Liver (tissue), 9 donors: ENCODE data around the gene RFX8. TPM values are rescaled to one million over a fixed set of nuclear protein-coding genes. Genes with fewer than 3 reads are reported as not detected.

Experiments used
- DNase-seq: peaks from one replicate; pipeline ENCODE4 v3.0.0-alpha.2; 2017; ENCODE audit warnings: low spot score
- H3K27ac ChIP-seq, 2 donors: one replicate each; pipeline ENCODE4 v1.7.0; 2013; ENCODE audit warnings: inconsistent platforms in 2 of 2, low read length in 2 of 2, control low read depth in 1 of 2, low read depth in 1 of 2, mild to moderate bottlenecking in 1 of 2
- H3K27me3 ChIP-seq, 4 donors: one replicate each; pipeline versions ENCODE4 v1.6.1 to v1.7.0; 2013; ENCODE audit warnings: low read length in 3 of 4, inconsistent platforms in 1 of 4, mild to moderate bottlenecking in 1 of 4, moderate library complexity in 1 of 4; ENCODE audit not compliant: control insufficient read depth in 4 of 4, insufficient read depth in 4 of 4
- H3K36me3 ChIP-seq, 4 donors: one replicate each; pipeline versions ENCODE4 v1.6.1 to v1.7.0; 2013; ENCODE audit warnings: low read length in 3 of 4, mild to moderate bottlenecking in 3 of 4, low read depth in 1 of 4, moderate library complexity in 1 of 4; ENCODE audit not compliant: control insufficient read depth in 4 of 4, insufficient read depth in 3 of 4
- H3K4me1 ChIP-seq, 4 donors: one replicate each; pipeline versions ENCODE4 v1.6.1 to v1.7.0; 2013; ENCODE audit warnings: low read length in 3 of 4, mild to moderate bottlenecking in 3 of 4, moderate library complexity in 1 of 4; ENCODE audit not compliant: control insufficient read depth in 4 of 4, insufficient read depth in 4 of 4
- H3K4me3 ChIP-seq, 3 donors: one replicate each; pipeline versions ENCODE4 v1.6.1 to v1.7.0; 2013; ENCODE audit warnings: low read length in 3 of 3, control low read depth in 1 of 3, low read depth in 1 of 3, mild to moderate bottlenecking in 1 of 3
- H3K9ac ChIP-seq, 2 donors: one replicate each; pipeline ENCODE4 v1.7.0; 2013; ENCODE audit warnings: low read length in 2 of 2, mild to moderate bottlenecking in 2 of 2, moderate library complexity in 2 of 2, control low read depth in 1 of 2, low read depth in 1 of 2
- H3K9me3 ChIP-seq, 4 donors: one replicate each; pipeline versions ENCODE4 v1.6.1 to v1.7.0; 2013; ENCODE audit warnings: low read length in 3 of 4; ENCODE audit not compliant: control insufficient read depth in 4 of 4
- EGR1 ChIP-seq, 2 donors: IDR thresholded peaks; 2 replicates each; pipeline ENCODE4 v1.6.1; 2016 to 2018; ENCODE audit warnings: antibody characterized with exemption in 2 of 2, low read depth in 2 of 2
- FOXA1 ChIP-seq: IDR thresholded peaks from 2 replicates; pipeline ENCODE4 v1.6.1; 2016; ENCODE audit warnings: antibody characterized with exemption
- FOXA2 ChIP-seq: IDR thresholded peaks from 2 replicates; pipeline ENCODE4 v1.6.1; 2016; ENCODE audit warnings: antibody characterized with exemption
- GABPA ChIP-seq, 2 donors: IDR thresholded peaks in 1 of 2; conservative IDR thresholded peaks in 1 of 2; 2 replicates each; pipeline ENCODE4 v1.6.1; 2016; ENCODE audit warnings: antibody characterized with exemption in 2 of 2, mild to moderate bottlenecking in 1 of 2, moderate library complexity in 1 of 2
- HNF4A ChIP-seq, 2 donors: conservative IDR thresholded peaks; 2 replicates each; pipeline ENCODE4 v1.6.1; 2016; ENCODE audit warnings: antibody characterized with exemption in 2 of 2, mild to moderate bottlenecking in 2 of 2
- HNF4G ChIP-seq: IDR thresholded peaks from 2 replicates; pipeline ENCODE4 v1.6.1; 2016; ENCODE audit warnings: antibody characterized with exemption
- JUND ChIP-seq, 2 donors: IDR thresholded peaks; 2 replicates each; pipeline ENCODE4 v1.6.1; 2016; ENCODE audit warnings: antibody characterized with exemption in 2 of 2
- NR2F2 ChIP-seq: IDR thresholded peaks from 2 replicates; pipeline ENCODE4 v1.6.1; 2016; ENCODE audit warnings: antibody characterized with exemption
- RAD21 ChIP-seq, 2 donors: IDR thresholded peaks; 2 replicates each; pipeline ENCODE4 v1.6.1; 2016; ENCODE audit warnings: antibody characterized with exemption in 2 of 2, mild to moderate bottlenecking in 2 of 2
- RXRA ChIP-seq, 2 donors: IDR thresholded peaks; 2 replicates each; pipeline ENCODE4 v1.6.1; 2017 to 2018; ENCODE audit warnings: antibody characterized with exemption in 2 of 2, mild to moderate bottlenecking in 1 of 2
- SP1 ChIP-seq: IDR thresholded peaks from 2 replicates; pipeline ENCODE4 v1.6.1; 2018; ENCODE audit warnings: antibody characterized with exemption, mild to moderate bottlenecking
- TAF1 ChIP-seq: conservative IDR thresholded peaks from 2 replicates; pipeline ENCODE4 v1.6.1; 2016; ENCODE audit warnings: antibody characterized with exemption, mild to moderate bottlenecking
- YY1 ChIP-seq: IDR thresholded peaks from 2 replicates; pipeline ENCODE4 v1.6.1; 2016; ENCODE audit warnings: antibody characterized with exemption, mild to moderate bottlenecking
- WGBS: extraction: QIAGEN DNeasy Blood & Tissue Kit; methylation state at CpG from one replicate; pipeline ENCODE4 v1.1.7; 2013; 5-methylcytosine and 5-hydroxymethylcytosine counted together
- polyA plus RNA-seq, 2 donors: library from polyadenylated mRNA; stranded (reverse) in 1 of 2; unstranded in 1 of 2; fragments of 200-250 nt in 1 of 2; fragments of >200 nt in 1 of 2; fragmentation: Nextera tagmentation in 1 of 2; extraction: Ambion mirVana in 1 of 2; gene quantifications; one replicate each; pipeline versions ENCODE4 v1.2.1 to v1.2.3, GENCODE V29; 2013 to 2015
- total RNA-seq, 2 donors: library from RNA; depleted of rRNA; stranded (reverse); fragments of >200 nt; gene quantifications; one replicate each; pipeline ENCODE4 v1.2.3, GENCODE V29; 2014
- TF ChIP-seq, protein P1 (sequence below): IDR thresholded peaks from 2 replicates; pipeline ENCODE4 v1.6.1; 2016; ENCODE audit warnings: antibody characterized with exemption
- TF ChIP-seq, protein P2 (sequence below): IDR thresholded peaks from 2 replicates; pipeline ENCODE4 v1.6.1; 2016; ENCODE audit warnings: antibody characterized with exemption
- TF ChIP-seq, protein P3 (sequence below): IDR thresholded peaks from 2 replicates; pipeline ENCODE4 v1.6.1; 2016; ENCODE audit warnings: antibody characterized with exemption
- TF ChIP-seq, protein P4 (sequence below): fragments of 150-350 bp; IDR thresholded peaks from 2 replicates; pipeline ENCODE4 v1.5.1; 2017; ENCODE audit warnings: improper control_type of control experiment, low read depth, low read length; ENCODE audit not compliant: missing input control
- donor health status: healthy.
- donor health status: healthy.
- donor health status: healthy.
- donor health status: healthy.
- donor health status: healthy.

RFX8 gene
- total and polyA plus RNA-seq, 4 donors = 0.08 to 0.09 (median 0.09) TPM; not detected in 1

DNA sequence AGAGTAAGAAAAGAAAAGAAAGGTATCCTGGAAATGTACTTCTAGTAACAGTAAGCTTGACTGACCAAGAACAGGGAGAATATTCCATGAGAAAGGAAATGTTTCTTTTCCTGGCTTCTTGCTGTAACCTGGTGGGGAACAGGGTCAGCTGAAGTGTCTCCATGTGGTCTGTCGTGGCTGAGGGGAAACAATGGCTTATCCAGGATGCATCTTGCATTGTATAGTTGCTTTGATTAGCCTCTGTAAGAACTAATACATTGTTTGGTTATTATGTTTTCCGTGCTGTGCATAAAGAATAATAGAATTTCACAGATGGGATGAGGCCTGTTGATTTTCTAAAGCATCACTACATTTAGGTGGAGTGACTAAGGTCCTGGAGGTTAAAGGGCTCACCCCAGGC is 92.5 kb downstream of the RFX8 start:
- no peaks in the 10 kb centered on the region for H3K9me3 ChIP-seq
- WGBS = 86% methylated on average over 2 of the region's 2 CpGs
- H3K9ac ChIP-seq = no peak overlapping the region
- no peak for DNase-seq
- peaks cover 0 to 2% (median 0%) of the 10 kb centered on the region in 4 donors for H3K27me3 ChIP-seq
- peaks cover 4 to 11% (median 8%) of the 10 kb centered on the region in 4 donors for H3K4me1 ChIP-seq
- H3K36me3 ChIP-seq = no peaks in the 10 kb centered on the region
- H3K27ac ChIP-seq = no peak overlapping the region
- TF ChIP-seq, protein P1, sequence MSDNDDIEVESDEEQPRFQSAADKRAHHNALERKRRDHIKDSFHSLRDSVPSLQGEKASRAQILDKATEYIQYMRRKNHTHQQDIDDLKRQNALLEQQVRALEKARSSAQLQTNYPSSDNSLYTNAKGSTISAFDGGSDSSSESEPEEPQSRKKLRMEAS = no peak
- no peak for TF ChIP-seq SP1
- TF ChIP-seq RXRA (IDR thresholded peaks at IDR 0.05) = no peak
- TF ChIP-seq, protein P2, sequence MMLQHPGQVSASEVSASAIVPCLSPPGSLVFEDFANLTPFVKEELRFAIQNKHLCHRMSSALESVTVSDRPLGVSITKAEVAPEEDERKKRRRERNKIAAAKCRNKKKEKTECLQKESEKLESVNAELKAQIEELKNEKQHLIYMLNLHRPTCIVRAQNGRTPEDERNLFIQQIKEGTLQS = no peak
- TF ChIP-seq HNF4A (conservative IDR thresholded peaks at IDR 0.05) = no peak
- no peak for TF ChIP-seq JUND (IDR thresholded peaks at IDR 0.05)
- TF ChIP-seq GABPA (IDR thresholded peaks at IDR 0.05 in 1 of 2, conservative IDR thresholded peaks at IDR 0.05 in 1 of 2) = no peak
- TF ChIP-seq YY1 = no peak
- TF ChIP-seq NR2F2 = no peak
- no peak for TF ChIP-seq RAD21 (IDR thresholded peaks at IDR 0.05)
- no peak for TF ChIP-seq TAF1
- no peak for TF ChIP-seq EGR1 (IDR thresholded peaks at IDR 0.05; ENCODE audit: low read depth in 2 of 2)
- no peak overlapping the region for H3K4me3 ChIP-seq

DNA sequence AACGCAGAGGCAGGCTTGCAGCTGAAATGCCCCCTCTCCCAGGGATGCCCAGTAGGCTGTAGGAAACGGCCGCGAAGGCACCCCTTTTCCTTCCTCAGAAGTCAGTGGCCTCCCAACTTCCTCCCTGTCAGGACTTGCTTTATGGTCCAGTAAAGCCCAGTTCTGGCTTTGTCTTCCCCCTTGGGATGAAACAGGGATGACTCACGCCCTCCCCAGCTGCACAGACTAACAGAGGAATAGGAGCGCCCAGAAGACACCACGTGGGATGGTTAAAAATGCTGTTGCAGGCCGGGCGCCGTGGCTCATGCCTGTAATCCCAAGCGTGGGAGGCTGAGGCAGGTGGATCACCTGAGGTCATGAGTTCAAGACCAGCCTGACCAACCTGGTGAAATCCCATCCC is 94.5 kb downstream of the RFX8 start:
- Histone ChIP-seq H3K4me1 (no peaks in the 10 kb centered on the region), H3K27ac (no peak overlapping the region), H3K4me3 (no peak overlapping the region), H3K9ac (no peak overlapping the region), H3K36me3 (no peaks in the 10 kb centered on the region), H3K27me3 (no peaks in the 10 kb centered on the region), H3K9me3 (no peaks in the 10 kb centered on the region)
- no peak for DNase-seq
- TF ChIP-seq NR2F2 = no peak
- no peak for TF ChIP-seq HNF4A (conservative IDR thresholded peaks at IDR 0.05)
- TF ChIP-seq HNF4G = no peak
- TF ChIP-seq, protein P3, sequence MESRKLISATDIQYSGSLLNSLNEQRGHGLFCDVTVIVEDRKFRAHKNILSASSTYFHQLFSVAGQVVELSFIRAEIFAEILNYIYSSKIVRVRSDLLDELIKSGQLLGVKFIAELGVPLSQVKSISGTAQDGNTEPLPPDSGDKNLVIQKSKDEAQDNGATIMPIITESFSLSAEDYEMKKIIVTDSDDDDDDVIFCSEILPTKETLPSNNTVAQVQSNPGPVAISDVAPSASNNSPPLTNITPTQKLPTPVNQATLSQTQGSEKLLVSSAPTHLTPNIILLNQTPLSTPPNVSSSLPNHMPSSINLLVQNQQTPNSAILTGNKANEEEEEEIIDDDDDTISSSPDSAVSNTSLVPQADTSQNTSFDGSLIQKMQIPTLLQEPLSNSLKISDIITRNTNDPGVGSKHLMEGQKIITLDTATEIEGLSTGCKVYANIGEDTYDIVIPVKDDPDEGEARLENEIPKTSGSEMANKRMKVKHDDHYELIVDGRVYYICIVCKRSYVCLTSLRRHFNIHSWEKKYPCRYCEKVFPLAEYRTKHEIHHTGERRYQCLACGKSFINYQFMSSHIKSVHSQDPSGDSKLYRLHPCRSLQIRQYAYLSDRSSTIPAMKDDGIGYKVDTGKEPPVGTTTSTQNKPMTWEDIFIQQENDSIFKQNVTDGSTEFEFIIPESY = no peak
- no peak for TF ChIP-seq RXRA (IDR thresholded peaks at IDR 0.05)
- TF ChIP-seq SP1 = no peak
- no peak for TF ChIP-seq EGR1 (IDR thresholded peaks at IDR 0.05; ENCODE audit: low read depth in 2 of 2)
- TF ChIP-seq, protein P1 = no peak
- TF ChIP-seq, protein P4, sequence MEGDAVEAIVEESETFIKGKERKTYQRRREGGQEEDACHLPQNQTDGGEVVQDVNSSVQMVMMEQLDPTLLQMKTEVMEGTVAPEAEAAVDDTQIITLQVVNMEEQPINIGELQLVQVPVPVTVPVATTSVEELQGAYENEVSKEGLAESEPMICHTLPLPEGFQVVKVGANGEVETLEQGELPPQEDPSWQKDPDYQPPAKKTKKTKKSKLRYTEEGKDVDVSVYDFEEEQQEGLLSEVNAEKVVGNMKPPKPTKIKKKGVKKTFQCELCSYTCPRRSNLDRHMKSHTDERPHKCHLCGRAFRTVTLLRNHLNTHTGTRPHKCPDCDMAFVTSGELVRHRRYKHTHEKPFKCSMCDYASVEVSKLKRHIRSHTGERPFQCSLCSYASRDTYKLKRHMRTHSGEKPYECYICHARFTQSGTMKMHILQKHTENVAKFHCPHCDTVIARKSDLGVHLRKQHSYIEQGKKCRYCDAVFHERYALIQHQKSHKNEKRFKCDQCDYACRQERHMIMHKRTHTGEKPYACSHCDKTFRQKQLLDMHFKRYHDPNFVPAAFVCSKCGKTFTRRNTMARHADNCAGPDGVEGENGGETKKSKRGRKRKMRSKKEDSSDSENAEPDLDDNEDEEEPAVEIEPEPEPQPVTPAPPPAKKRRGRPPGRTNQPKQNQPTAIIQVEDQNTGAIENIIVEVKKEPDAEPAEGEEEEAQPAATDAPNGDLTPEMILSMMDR = no peak
- no peak for TF ChIP-seq JUND (IDR thresholded peaks at IDR 0.05)
- TF ChIP-seq GABPA (IDR thresholded peaks at IDR 0.05 in 1 of 2, conservative IDR thresholded peaks at IDR 0.05 in 1 of 2) = no peak
- TF ChIP-seq FOXA1 = no peak
- no peak for TF ChIP-seq TAF1
- no peak for TF ChIP-seq FOXA2
- no peak for TF ChIP-seq RAD21 (IDR thresholded peaks at IDR 0.05)
- TF ChIP-seq, protein P2 = no peak
- 78% methylated on average over 11 of the region's 11 CpGs for WGBS
